A549 (cell line): ENCODE measurements around the gene ARHGAP25. TPM values are rescaled to one million over a fixed set of nuclear protein-coding genes. Genes with fewer than 3 reads are reported as not detected.

Experiments used
- ATAC-seq, 2 experiments: fragments of 200-7000 bp in 1 of 2; fragments of >200 bp in 1 of 2; cut with Nextera tagmentation in 1 of 2; cut with Tn5 transposase in 1 of 2; 3 replicates each; pipeline versions ENCODE4 v1.8.0 to v1.9.1; 2018 to 2020; ENCODE audit warnings: mild to moderate bottlenecking in 1 of 2, moderate library complexity in 1 of 2
- CTCF ChIA-PET: fragments of 300-600 bp; sonication (Branson Sonifier 250); formaldehyde crosslinking; extraction: SDS; loops from one replicate; lab custom pipeline; 2021; ENCODE audit warnings: antibody characterized with exemption, inconsistent platforms; lab: Yijun Ruan, JAX
- POLR2A ChIA-PET: fragments of 350-600 bp; formaldehyde crosslinking; extraction: SDS; loops from one replicate; lab custom pipeline; 2021; ENCODE audit warnings: antibody characterized with exemption, inconsistent platforms; lab: Yijun Ruan, JAX
- DNase-seq, 2 experiments: peaks; one replicate each; pipeline versions ENCODE4 v3.0.0 to v3.0.0-alpha.2; 2011 to 2016; ENCODE audit warnings: low read depth in 1 of 2, low spot score in 1 of 2
- FAIRE-seq: peaks from 2 replicates; lab custom pipeline; 2011; peaks lifted over from hg19 to GRCh38; lab: Jason Lieb, UNC
- H3K27ac ChIP-seq, 2 experiments: fragments of >200 bp; sonication (Bioruptor Twin); formaldehyde crosslinking; 3 replicates each; pipeline ENCODE4 v1.5.1; 2016 to 2017
- H3K4me1 ChIP-seq: fragments of >200 bp; sonication (Bioruptor Twin); formaldehyde crosslinking; 3 replicates; pipeline ENCODE4 v1.6.1; 2016
- H3K4me2 ChIP-seq: fragments of >200 bp; sonication (Bioruptor Twin); formaldehyde crosslinking; 3 replicates; pipeline ENCODE4 v1.6.1; 2016
- H3K4me3 ChIP-seq: fragments of >200 bp; sonication (Bioruptor Twin); formaldehyde crosslinking; 3 replicates; pipeline ENCODE4 v1.5.1; 2016
- H3K9me3 ChIP-seq: fragments of >200 bp; sonication (Bioruptor Twin); formaldehyde crosslinking; 3 replicates; pipeline ENCODE4 v1.6.1; 2016
- CEBPB ChIP-seq, 2 experiments: fragments of >200 bp in 1 of 2; sonication (Bioruptor Twin) in 1 of 2; formaldehyde crosslinking in 1 of 2; IDR thresholded peaks; 2 replicates each; pipeline ENCODE4 v1.6.1; 2012 to 2016
- CHD4 ChIP-seq: fragments of 200-600 bp; sonication (generic); IDR thresholded peaks from 2 replicates; pipeline ENCODE4 v1.6.1; 2016; ENCODE audit warnings: antibody characterized with exemption, mild to moderate bottlenecking, borderline replicate concordance
- EHMT2 ChIP-seq: fragments of 200-600 bp; sonication (generic); IDR thresholded peaks from 2 replicates; pipeline ENCODE4 v1.6.1; 2016; ENCODE audit warnings: antibody characterized with exemption, low read depth, mild to moderate bottlenecking, moderate library complexity
- EP300 ChIP-seq, 2 experiments: fragments of >200 bp; sonication (Bioruptor Twin); formaldehyde crosslinking; IDR thresholded peaks; 2 replicates in 1 of 2; 3 replicates in 1 of 2; pipeline ENCODE4 v1.6.1; 2016 to 2017
- FOSL2 ChIP-seq, 2 experiments: fragments of 450-650 bp in 1 of 2; fragments of >200 bp in 1 of 2; sonication (Bioruptor Twin) in 1 of 2; formaldehyde crosslinking; IDR thresholded peaks; 2 replicates each; pipeline versions ENCODE4 v1.5.0 to v1.6.1; 2016 to 2020; ENCODE audit warnings: mild to moderate bottlenecking in 1 of 2, moderate library complexity in 1 of 2
- FOXS1 ChIP-seq: fragments of 250-450 bp; sonication (Bioruptor Pico); IDR thresholded peaks from 2 replicates; pipeline ENCODE4 v1.5.0; 2020; ENCODE audit warnings: mild to moderate bottlenecking, moderate library complexity
- HOXB13 ChIP-seq: fragments of 250-450 bp; sonication (Bioruptor Pico); IDR thresholded peaks from 2 replicates; pipeline ENCODE4 v1.5.0; 2020; ENCODE audit warnings: low read depth, mild to moderate bottlenecking, moderate library complexity
- HOXB5 ChIP-seq: fragments of 250-450 bp; sonication (Bioruptor Pico); IDR thresholded peaks from 2 replicates; pipeline ENCODE4 v1.5.0; 2020; ENCODE audit warnings: mild to moderate bottlenecking, moderate library complexity
- KDM1A ChIP-seq: fragments of 200-600 bp; sonication (generic); IDR thresholded peaks from 2 replicates; pipeline ENCODE4 v1.6.1; 2016; ENCODE audit warnings: low read depth, mild to moderate bottlenecking
- MAFK ChIP-seq: fragments of 450-650 bp; IDR thresholded peaks from 2 replicates; pipeline ENCODE4 v1.6.1; 2014; ENCODE audit not compliant: partially characterized antibody
- MYC ChIP-seq: IDR thresholded peaks from 2 replicates; pipeline ENCODE4 v1.6.1; 2012; ENCODE audit warnings: mild to moderate bottlenecking, inconsistent platforms, low read length, improper control_type of control experiment, borderline replicate concordance
- POLR2AphosphoS2 ChIP-seq: conservative IDR thresholded peaks from 2 replicates; pipeline ENCODE4 v1.6.1; 2012; ENCODE audit warnings: low read length, improper control_type of control experiment, inconsistent platforms
- RAD21 ChIP-seq, 2 experiments: fragments of >200 bp in 1 of 2; sonication (Bioruptor Twin) in 1 of 2; formaldehyde crosslinking in 1 of 2; IDR thresholded peaks in 1 of 2; conservative IDR thresholded peaks in 1 of 2; 2 replicates in 1 of 2; 3 replicates in 1 of 2; pipeline ENCODE4 v1.6.1; 2012 to 2018; ENCODE audit warnings: inconsistent platforms in 1 of 2
- RCOR1 ChIP-seq: fragments of 150-350 bp; IDR thresholded peaks from 2 replicates; pipeline ENCODE4 v1.6.1; 2014; ENCODE audit warnings: antibody characterized with exemption, low read length, low read depth
- SMC3 ChIP-seq: fragments of >200 bp; sonication (Bioruptor Twin); formaldehyde crosslinking; IDR thresholded peaks from 3 replicates; pipeline ENCODE4 v1.6.1; 2018; ENCODE audit warnings: inconsistent platforms
- ZSCAN20 ChIP-seq: fragments of 250-450 bp; sonication (Bioruptor Pico); IDR thresholded peaks from 2 replicates; pipeline ENCODE4 v1.8.0; 2022; ENCODE audit warnings: mild to moderate bottlenecking, moderate library complexity
- WGBS: methylation state at CpG from one replicate; pipeline ENCODE4 v1.1.6; 2017; ENCODE audit errors: missing lambda C conversion rate; 5-methylcytosine and 5-hydroxymethylcytosine counted together
- polyA plus RNA-seq, 4 experiments: library from polyadenylated mRNA; depleted of rRNA in 3 of 4; stranded (reverse); fragments of >200 nt; fragmentation: RNase III in 1 of 4; extraction: RNeasy Plus Mini Kit Qiagen cat#74134 plus additional on column Dnase treatment in 1 of 4; gene quantifications; 2 replicates in 3 of 4; 3 replicates in 1 of 4; pipeline ENCODE4 v1.2.3, GENCODE V29; 2011 to 2017
- TF ChIP-seq, protein P1 (sequence below): fragments of 250-450 bp; sonication (Bioruptor Pico); IDR thresholded peaks from 2 replicates; pipeline ENCODE4 v1.5.0; 2020; ENCODE audit warnings: low read depth, mild to moderate bottlenecking, moderate library complexity
- TF ChIP-seq, protein P2 (sequence below): fragments of 250-450 bp; sonication (Bioruptor Pico); IDR thresholded peaks from 2 replicates; pipeline ENCODE4 v1.5.0; 2021; ENCODE audit warnings: mild to moderate bottlenecking, moderate library complexity, borderline replicate concordance
- TF ChIP-seq, protein P3 (sequence below): IDR thresholded peaks from 2 replicates; pipeline ENCODE4 v1.6.1; 2012
- TF ChIP-seq, protein P4 (sequence below): fragments of >200 bp; sonication (Bioruptor Twin); formaldehyde crosslinking; IDR thresholded peaks from 2 replicates; pipeline ENCODE4 v1.6.1; 2016
- TF ChIP-seq, protein P5 (sequence below): fragments of >200 bp; sonication (Bioruptor Twin); formaldehyde crosslinking; IDR thresholded peaks from 3 replicates; pipeline ENCODE4 v1.6.1; 2016
- TF ChIP-seq, protein P6 (sequence below): IDR thresholded peaks from 2 replicates; pipeline ENCODE4 v1.6.1; 2012; ENCODE audit warnings: low read depth, borderline replicate concordance
- TF ChIP-seq, protein P7 (sequence below): fragments of 450-650 bp; IDR thresholded peaks from 2 replicates; pipeline ENCODE4 v1.6.1; 2014; ENCODE audit warnings: antibody characterized with exemption

Gene ARHGAP25
- polyA plus RNA-seq, 2 of the 4 experiments (the other 2 are of a cell fraction), result 0.50 to 2.4 TPM

DNA sequence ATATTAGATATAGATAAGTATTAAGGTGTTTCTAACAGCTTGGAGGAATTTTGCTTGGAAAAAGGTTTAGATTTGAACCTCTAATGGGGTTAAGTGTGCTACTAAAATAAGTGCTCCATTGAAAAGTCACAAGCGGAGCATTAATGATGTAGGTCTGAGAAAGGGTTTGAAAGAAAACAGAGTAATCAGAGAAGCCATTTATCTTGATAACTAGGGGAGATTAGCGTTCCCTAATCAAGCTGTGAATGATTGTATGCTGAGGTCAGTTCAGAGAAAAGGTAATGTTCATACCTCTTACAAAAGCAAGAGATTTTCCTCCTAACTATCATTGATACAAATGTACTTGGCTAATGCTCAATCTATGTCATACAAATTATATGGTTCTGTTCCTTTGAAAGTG lies 1.5 kb downstream of the ARHGAP25 start:
- ATAC-seq (no peak), DNase-seq (no peak), FAIRE-seq (no peak)
- no peak for TF ChIP-seq EHMT2
- no peak for TF ChIP-seq MAFK
- TF ChIP-seq RCOR1, result no peak
- no peak for TF ChIP-seq POLR2AphosphoS2
- no peak for TF ChIP-seq RAD21 (conservative IDR thresholded peaks at IDR 0.05 in 1 of 2, IDR thresholded peaks at IDR 0.05 in 1 of 2)
- no peak for TF ChIP-seq CEBPB (IDR thresholded peaks at IDR 0.05)
- TF ChIP-seq, protein P1, sequence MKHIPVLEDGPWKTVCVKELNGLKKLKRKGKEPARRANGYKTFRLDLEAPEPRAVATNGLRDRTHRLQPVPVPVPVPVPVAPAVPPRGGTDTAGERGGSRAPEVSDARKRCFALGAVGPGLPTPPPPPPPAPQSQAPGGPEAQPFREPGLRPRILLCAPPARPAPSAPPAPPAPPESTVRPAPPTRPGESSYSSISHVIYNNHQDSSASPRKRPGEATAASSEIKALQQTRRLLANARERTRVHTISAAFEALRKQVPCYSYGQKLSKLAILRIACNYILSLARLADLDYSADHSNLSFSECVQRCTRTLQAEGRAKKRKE, result no peak
- TF ChIP-seq EP300 (IDR thresholded peaks at IDR 0.05), result no peak
- TF ChIP-seq HOXB13 (CRISPR knock-in tag), result no peak
- TF ChIP-seq, protein P2, sequence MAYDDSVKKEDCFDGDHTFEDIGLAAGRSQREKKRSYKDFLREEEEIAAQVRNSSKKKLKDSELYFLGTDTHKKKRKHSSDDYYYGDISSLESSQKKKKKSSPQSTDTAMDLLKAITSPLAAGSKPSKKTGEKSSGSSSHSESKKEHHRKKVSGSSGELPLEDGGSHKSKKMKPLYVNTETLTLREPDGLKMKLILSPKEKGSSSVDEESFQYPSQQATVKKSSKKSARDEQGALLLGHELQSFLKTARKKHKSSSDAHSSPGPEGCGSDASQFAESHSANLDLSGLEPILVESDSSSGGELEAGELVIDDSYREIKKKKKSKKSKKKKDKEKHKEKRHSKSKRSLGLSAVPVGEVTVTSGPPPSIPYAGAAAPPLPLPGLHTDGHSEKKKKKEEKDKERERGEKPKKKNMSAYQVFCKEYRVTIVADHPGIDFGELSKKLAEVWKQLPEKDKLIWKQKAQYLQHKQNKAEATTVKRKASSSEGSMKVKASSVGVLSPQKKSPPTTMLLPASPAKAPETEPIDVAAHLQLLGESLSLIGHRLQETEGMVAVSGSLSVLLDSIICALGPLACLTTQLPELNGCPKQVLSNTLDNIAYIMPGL (CRISPR knock-in tag), result no peak
- TF ChIP-seq, protein P3, sequence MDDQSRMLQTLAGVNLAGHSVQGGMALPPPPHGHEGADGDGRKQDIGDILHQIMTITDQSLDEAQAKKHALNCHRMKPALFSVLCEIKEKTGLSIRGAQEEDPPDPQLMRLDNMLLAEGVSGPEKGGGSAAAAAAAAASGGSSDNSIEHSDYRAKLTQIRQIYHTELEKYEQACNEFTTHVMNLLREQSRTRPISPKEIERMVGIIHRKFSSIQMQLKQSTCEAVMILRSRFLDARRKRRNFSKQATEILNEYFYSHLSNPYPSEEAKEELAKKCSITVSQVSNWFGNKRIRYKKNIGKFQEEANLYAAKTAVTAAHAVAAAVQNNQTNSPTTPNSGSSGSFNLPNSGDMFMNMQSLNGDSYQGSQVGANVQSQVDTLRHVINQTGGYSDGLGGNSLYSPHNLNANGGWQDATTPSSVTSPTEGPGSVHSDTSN, result no peak
- no peak for TF ChIP-seq FOXS1 (CRISPR knock-in tag)
- TF ChIP-seq MYC, result no peak
- TF ChIP-seq SMC3, result no peak
- TF ChIP-seq FOSL2 (IDR thresholded peaks at IDR 0.05), result no peak
- TF ChIP-seq FOSL2 (CRISPR knock-in tag; IDR thresholded peaks at IDR 0.05), result no peak
- 60% methylated on average over 2 of the region's 2 CpGs for WGBS
- Histone ChIP-seq H3K9me3 (no peaks in the 10 kb centered on the region), H3K4me1 (no peaks in the 10 kb centered on the region), H3K4me3 (no peak overlapping the region), H3K27ac (no peak overlapping the region), H3K4me2 (no peak overlapping the region)
- ChIA-PET POLR2A (no interaction called here), CTCF (interaction anchor here (1.2 kb wide), 1 partner anchor 15 kb away, joined by 4 read pairs; no protein-coding TSS in a partner anchor)

DNA sequence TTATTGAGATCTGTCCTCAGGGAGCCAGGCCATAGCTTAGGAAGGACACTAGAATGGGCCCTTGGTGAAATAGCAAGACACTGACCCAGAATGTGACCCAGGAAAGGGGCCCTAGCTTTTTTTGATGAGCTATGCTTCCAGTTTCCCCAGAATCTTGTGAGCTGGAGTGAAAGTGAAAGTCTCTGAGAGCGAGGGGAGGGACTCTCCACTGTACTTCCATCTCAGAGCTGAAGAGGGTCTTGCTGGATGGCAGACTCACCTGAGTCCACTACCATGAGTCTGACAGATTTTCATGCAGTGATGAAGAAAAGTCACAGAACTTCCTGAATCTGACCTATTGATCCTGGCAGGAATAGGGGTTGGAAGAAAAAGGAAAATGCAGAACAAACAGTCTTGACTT lies 3.1 kb downstream of the ARHGAP25 start:
- ATAC-seq (no peak), FAIRE-seq (no peak), DNase-seq (no peak)
- no peaks in the 10 kb centered on the region for H3K4me1 ChIP-seq
- no peak overlapping the region for H3K4me3 ChIP-seq
- TF ChIP-seq KDM1A (no peak), FOXS1 (CRISPR knock-in tag) (no peak), HOXB5 (CRISPR knock-in tag) (no peak), ZSCAN20 (CRISPR knock-in tag) (no peak), CHD4 (no peak)
- TF ChIP-seq, protein P4, sequence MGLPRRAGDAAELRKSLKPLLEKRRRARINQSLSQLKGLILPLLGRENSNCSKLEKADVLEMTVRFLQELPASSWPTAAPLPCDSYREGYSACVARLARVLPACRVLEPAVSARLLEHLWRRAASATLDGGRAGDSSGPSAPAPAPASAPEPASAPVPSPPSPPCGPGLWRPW, result no peak
- TF ChIP-seq, protein P5, sequence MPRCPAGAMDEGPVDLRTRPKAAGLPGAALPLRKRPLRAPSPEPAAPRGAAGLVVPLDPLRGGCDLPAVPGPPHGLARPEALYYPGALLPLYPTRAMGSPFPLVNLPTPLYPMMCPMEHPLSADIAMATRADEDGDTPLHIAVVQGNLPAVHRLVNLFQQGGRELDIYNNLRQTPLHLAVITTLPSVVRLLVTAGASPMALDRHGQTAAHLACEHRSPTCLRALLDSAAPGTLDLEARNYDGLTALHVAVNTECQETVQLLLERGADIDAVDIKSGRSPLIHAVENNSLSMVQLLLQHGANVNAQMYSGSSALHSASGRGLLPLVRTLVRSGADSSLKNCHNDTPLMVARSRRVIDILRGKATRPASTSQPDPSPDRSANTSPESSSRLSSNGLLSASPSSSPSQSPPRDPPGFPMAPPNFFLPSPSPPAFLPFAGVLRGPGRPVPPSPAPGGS, result no peak
- TF ChIP-seq, protein P6, sequence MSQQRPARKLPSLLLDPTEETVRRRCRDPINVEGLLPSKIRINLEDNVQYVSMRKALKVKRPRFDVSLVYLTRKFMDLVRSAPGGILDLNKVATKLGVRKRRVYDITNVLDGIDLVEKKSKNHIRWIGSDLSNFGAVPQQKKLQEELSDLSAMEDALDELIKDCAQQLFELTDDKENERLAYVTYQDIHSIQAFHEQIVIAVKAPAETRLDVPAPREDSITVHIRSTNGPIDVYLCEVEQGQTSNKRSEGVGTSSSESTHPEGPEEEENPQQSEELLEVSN, result no peak
- TF ChIP-seq, protein P7, sequence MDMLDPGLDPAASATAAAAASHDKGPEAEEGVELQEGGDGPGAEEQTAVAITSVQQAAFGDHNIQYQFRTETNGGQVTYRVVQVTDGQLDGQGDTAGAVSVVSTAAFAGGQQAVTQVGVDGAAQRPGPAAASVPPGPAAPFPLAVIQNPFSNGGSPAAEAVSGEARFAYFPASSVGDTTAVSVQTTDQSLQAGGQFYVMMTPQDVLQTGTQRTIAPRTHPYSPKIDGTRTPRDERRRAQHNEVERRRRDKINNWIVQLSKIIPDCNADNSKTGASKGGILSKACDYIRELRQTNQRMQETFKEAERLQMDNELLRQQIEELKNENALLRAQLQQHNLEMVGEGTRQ, result no peak
- H3K27ac ChIP-seq, result no peak overlapping the region
- WGBS, result 59% methylated on average over 1 of the region's 1 CpG
- H3K4me2 ChIP-seq, result no peak overlapping the region
- no peaks in the 10 kb centered on the region for H3K9me3 ChIP-seq
- ChIA-PET CTCF (interaction anchor here (1.0 to 2.1 kb wide), 5 partner anchors 8 to 249 kb away, joined by 3 to 7 read pairs (median 4); no protein-coding TSS in a partner anchor), POLR2A (no interaction called here)
